IPS-NIHi11 (cell line): Measurements from ENCODE around the gene THTPA.
"Not testable (repeated sequence)": the region's sequence is repeated elsewhere in the genome, so short reads cannot be mapped to it uniquely, and the experiment has no call there.

Experiments used
- DNase-seq: peaks from one replicate; pipeline ENCODE4 v3.0.0; 2012; ENCODE audit warnings: mixed read lengths, low spot score

Gene THTPA

GRCh38 chr14:23533652-23534435, 22.2 kb upstream of the THTPA start:
- DNase-seq: no peak

GRCh38 chr14:23535943-23536342, 20.1 kb upstream of the THTPA start:
- DNase-seq: no peak

GRCh38 chr14:23536494-23536893, 19.6 kb upstream of the THTPA start:
- no peak for DNase-seq

- DNase-seq: not testable (repeated sequence)
Observed at GRCh38 chr14:23536906-23537305, 19.2 kb upstream of the THTPA start.

- DNase-seq: peak; percentile 76
Observed at GRCh38 chr14:23537351-23538049, 18.6 kb upstream of the THTPA start.

GRCh38 chr14:23538050-23538718, 17.9 kb upstream of the THTPA start:
- DNase-seq: no peak

- no peak for DNase-seq
Observed at GRCh38 chr14:23538785-23539184, 17.3 kb upstream of the THTPA start.

- peak; percentile 78 for DNase-seq
Observed at GRCh38 chr14:23539248-23540140, 16.6 kb upstream of the THTPA start.

GRCh38 chr14:23540141-23540469, 16.0 kb upstream of the THTPA start:
- DNase-seq: no peak

- DNase-seq: no peak
Observed at GRCh38 chr14:23542261-23542660, 13.8 kb upstream of the THTPA start.

- no peak for DNase-seq
Observed at GRCh38 chr14:23543403-23543802, 12.7 kb upstream of the THTPA start.

GRCh38 chr14:23544511-23545447, 11.3 kb upstream of the THTPA start:
- DNase-seq: peak; percentile 37

GRCh38 chr14:23545740-23546365, 10.2 kb upstream of the THTPA start:
- DNase-seq: no peak

- DNase-seq: no peak
Observed at GRCh38 chr14:23546450-23547035, 9.5 kb upstream of the THTPA start.

GRCh38 chr14:23547924-23548323, 8.1 kb upstream of the THTPA start:
- no peak for DNase-seq

- no peak for DNase-seq
Observed at GRCh38 chr14:23548351-23549318, 7.4 kb upstream of the THTPA start.

GRCh38 chr14:23550131-23550811, 5.8 kb upstream of the THTPA start:
- no peak for DNase-seq

- peak; percentile 33 for DNase-seq
Observed at GRCh38 chr14:23550812-23551265, 5.2 kb upstream of the THTPA start.
